HG02642 (cell line): ENCODE measurements around the gene PLA2G2C.
"Not testable (repeated sequence)": the region's sequence is repeated elsewhere in the genome, so short reads cannot be mapped to it uniquely, and the experiment has no call there.

ENCODE experiments used
- ATAC-seq: cut with Tn5 transposase; IDR thresholded peaks from one replicate; pipeline ENCODE4 v1.9.1; 2021; ENCODE audit warnings: mild to moderate bottlenecking; ENCODE audit not compliant: unreplicated experiment, poor library complexity

Gene PLA2G2C

GRCh38 chr1:20139776-20140612 is 46.3 kb downstream of the PLA2G2C start:
- no peak for ATAC-seq

- no peak for ATAC-seq
Observed at GRCh38 chr1:20138961-20139550, 47.3 kb downstream of the PLA2G2C start, which contains the start of gene PLA2G2F. Gene PLA2G2F, plus strand, starts transcription at chr1:20139323. Its CDS starts 105 bp downstream, at chr1:20139428.

- no peak for ATAC-seq
Observed at GRCh38 chr1:20138346-20138745, 48.0 kb downstream of the PLA2G2C start.

GRCh38 chr1:20137604-20138003 is 48.7 kb downstream of the PLA2G2C start:
- ATAC-seq, result no peak

GRCh38 chr1:20137055-20137454 is 49.3 kb downstream of the PLA2G2C start:
- no peak for ATAC-seq

- no peak for ATAC-seq
Observed at GRCh38 chr1:20136249-20136648, 50.1 kb downstream of the PLA2G2C start.

GRCh38 chr1:20134995-20135394 is 51.3 kb downstream of the PLA2G2C start:
- ATAC-seq, result no peak

GRCh38 chr1:20130518-20130917 is 55.8 kb downstream of the PLA2G2C start:
- not testable (repeated sequence) for ATAC-seq

GRCh38 chr1:20126806-20127440 is 59.4 kb downstream of the PLA2G2C start:
- no peak for ATAC-seq

- no peak for ATAC-seq
Observed at GRCh38 chr1:20126041-20126805, 60.1 kb downstream of the PLA2G2C start.

- ATAC-seq, result no peak
Observed at GRCh38 chr1:20125100-20125499, 61.2 kb downstream of the PLA2G2C start.

- ATAC-seq, result no peak
Observed at GRCh38 chr1:20124456-20125057, 61.8 kb downstream of the PLA2G2C start.

- no peak for ATAC-seq
Observed at GRCh38 chr1:20123722-20124455, 62.4 kb downstream of the PLA2G2C start.

- no peak for ATAC-seq
Observed at GRCh38 chr1:20120796-20121195, 65.5 kb downstream of the PLA2G2C start.

- no peak for ATAC-seq
Observed at GRCh38 chr1:20119347-20119746, 67.0 kb downstream of the PLA2G2C start, which contains the start of gene PLA2G2D. Gene PLA2G2D, minus strand, starts transcription at chr1:20119536. Its CDS starts 38 bp downstream, at chr1:20119498.

- ATAC-seq, result no peak
Observed at GRCh38 chr1:20117236-20117635, 69.1 kb downstream of the PLA2G2C start.

GRCh38 chr1:20115916-20116315 is 70.4 kb downstream of the PLA2G2C start:
- ATAC-seq, result no peak

- no peak for ATAC-seq
Observed at GRCh38 chr1:20115479-20115878, 70.8 kb downstream of the PLA2G2C start.

GRCh38 chr1:20114021-20114648 is 72.2 kb downstream of the PLA2G2C start:
- no peak for ATAC-seq
